Loucy (cell line): ENCODE measurements around the gene SPRYD3.

ENCODE experiments used
- H2AFZ ChIP-seq: fragments of 200-600 bp; sonication (generic); 2 replicates; pipeline ENCODE4 v1.6.0; 2016; ENCODE audit warnings: antibody characterized with exemption, mild to moderate bottlenecking, low read length, moderate library complexity
- H3F3A ChIP-seq: fragments of 200-600 bp; 2 replicates; pipeline ENCODE4 v1.6.0; 2016; ENCODE audit warnings: antibody characterized with exemption, low read depth, mild to moderate bottlenecking
- H3K27me3 ChIP-seq: fragments of 200-600 bp; sonication (generic); 2 replicates; pipeline ENCODE4 v1.6.1; 2014; ENCODE audit warnings: low read length, mild to moderate bottlenecking; ENCODE audit not compliant: insufficient read depth, poor library complexity, severe bottlenecking
- H3K36me3 ChIP-seq: fragments of 200-600 bp; sonication (generic); 2 replicates; pipeline ENCODE4 v1.6.1; 2016; ENCODE audit warnings: low read length; ENCODE audit not compliant: insufficient read depth
- H3K4me1 ChIP-seq: fragments of 200-600 bp; sonication (generic); 2 replicates; pipeline ENCODE4 v1.5.1; 2014; ENCODE audit warnings: low read length, mild to moderate bottlenecking; ENCODE audit not compliant: insufficient read depth, poor library complexity, severe bottlenecking
- H3K4me2 ChIP-seq: fragments of 200-600 bp; sonication (generic); 2 replicates; pipeline ENCODE4 v1.6.0; 2014; ENCODE audit warnings: antibody characterized with exemption, low read length, low read depth, mild to moderate bottlenecking; ENCODE audit not compliant: poor library complexity, severe bottlenecking
- H3K4me3 ChIP-seq: fragments of 200-600 bp; sonication (generic); 2 replicates; pipeline ENCODE4 v1.5.1; 2014; ENCODE audit warnings: low read length, mild to moderate bottlenecking, mixed read lengths; ENCODE audit not compliant: poor library complexity, severe bottlenecking
- H3K79me2 ChIP-seq: fragments of 200-600 bp; sonication (generic); 2 replicates; pipeline ENCODE4 v1.6.1; 2014; ENCODE audit warnings: low read length; ENCODE audit not compliant: insufficient read depth
- H3K9ac ChIP-seq: fragments of 200-600 bp; sonication (generic); 2 replicates; pipeline ENCODE4 v1.6.0; 2014; ENCODE audit warnings: mild to moderate bottlenecking, low read depth, low read length, moderate library complexity; ENCODE audit not compliant: poor library complexity, severe bottlenecking
- H3K9me2 ChIP-seq: fragments of 200-600 bp; sonication (generic); replicated peaks from 2 replicates; pipeline ENCODE4 v1.6.1; 2016; ENCODE audit warnings: low read depth, low read length, mixed read lengths
- H3K9me3 ChIP-seq: fragments of 200-600 bp; sonication (generic); 2 replicates; pipeline ENCODE4 v1.6.1; 2014; ENCODE audit warnings: mild to moderate bottlenecking, antibody characterized with exemption, low read length, low read depth; ENCODE audit not compliant: insufficient read depth
- H4K20me1 ChIP-seq: fragments of 200-600 bp; sonication (generic); 2 replicates; pipeline ENCODE4 v1.6.0; 2014; ENCODE audit warnings: antibody characterized with exemption, low read length, mild to moderate bottlenecking; ENCODE audit not compliant: insufficient read depth, poor library complexity, severe bottlenecking
- EZH2phosphoT487 ChIP-seq: fragments of 200-600 bp; IDR thresholded peaks from 2 replicates; pipeline ENCODE4 v1.6.1; 2018; ENCODE audit warnings: antibody characterized with exemption, mild to moderate bottlenecking, moderate library complexity, borderline replicate concordance
- TF ChIP-seq, protein P1 (sequence below): fragments of 200-600 bp; sonication (generic); conservative IDR thresholded peaks from 2 replicates; pipeline ENCODE4 v1.5.1; 2014; ENCODE audit warnings: mild to moderate bottlenecking, antibody characterized with exemption, low read length

SPRYD3 gene

DNA sequence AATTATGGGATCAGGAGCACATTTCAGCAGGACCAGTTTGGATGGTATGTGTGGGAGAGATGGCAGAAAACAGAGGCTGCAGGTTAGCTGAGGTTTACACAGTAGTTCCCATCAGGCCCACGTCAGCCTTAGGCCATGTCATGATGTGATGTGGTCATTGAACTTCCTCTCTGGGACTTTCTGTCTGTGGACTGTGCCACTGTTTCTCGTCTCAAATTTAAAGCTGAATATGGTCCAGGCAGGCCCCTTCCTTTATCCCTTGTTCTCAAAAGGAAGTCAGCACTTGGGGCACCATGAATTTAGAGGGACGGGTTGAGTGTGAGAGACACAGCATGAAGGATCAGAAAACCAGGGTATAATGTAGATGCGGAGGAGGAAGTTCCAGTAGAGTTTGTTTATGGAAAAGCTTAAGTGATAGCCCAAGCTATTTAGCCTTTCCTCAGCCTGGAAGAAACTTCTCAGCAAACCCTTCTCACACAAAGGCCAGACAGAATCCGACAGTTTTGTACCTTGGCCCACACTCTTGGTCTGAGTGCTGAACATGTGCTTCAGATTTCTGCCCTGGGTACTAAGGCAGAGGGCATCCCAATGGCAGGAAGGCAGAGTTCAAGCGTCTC lies 14.7 kb upstream of the SPRYD3 start:
- H3K27me3 ChIP-seq, result no peaks in the 10 kb centered on the region
- no peak overlapping the region for H3K4me2 ChIP-seq
- H4K20me1 ChIP-seq, result no peaks in the 10 kb centered on the region
- no peak overlapping the region for H3K9ac ChIP-seq
- TF ChIP-seq, protein P1, sequence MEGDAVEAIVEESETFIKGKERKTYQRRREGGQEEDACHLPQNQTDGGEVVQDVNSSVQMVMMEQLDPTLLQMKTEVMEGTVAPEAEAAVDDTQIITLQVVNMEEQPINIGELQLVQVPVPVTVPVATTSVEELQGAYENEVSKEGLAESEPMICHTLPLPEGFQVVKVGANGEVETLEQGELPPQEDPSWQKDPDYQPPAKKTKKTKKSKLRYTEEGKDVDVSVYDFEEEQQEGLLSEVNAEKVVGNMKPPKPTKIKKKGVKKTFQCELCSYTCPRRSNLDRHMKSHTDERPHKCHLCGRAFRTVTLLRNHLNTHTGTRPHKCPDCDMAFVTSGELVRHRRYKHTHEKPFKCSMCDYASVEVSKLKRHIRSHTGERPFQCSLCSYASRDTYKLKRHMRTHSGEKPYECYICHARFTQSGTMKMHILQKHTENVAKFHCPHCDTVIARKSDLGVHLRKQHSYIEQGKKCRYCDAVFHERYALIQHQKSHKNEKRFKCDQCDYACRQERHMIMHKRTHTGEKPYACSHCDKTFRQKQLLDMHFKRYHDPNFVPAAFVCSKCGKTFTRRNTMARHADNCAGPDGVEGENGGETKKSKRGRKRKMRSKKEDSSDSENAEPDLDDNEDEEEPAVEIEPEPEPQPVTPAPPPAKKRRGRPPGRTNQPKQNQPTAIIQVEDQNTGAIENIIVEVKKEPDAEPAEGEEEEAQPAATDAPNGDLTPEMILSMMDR, result no peak
- TF ChIP-seq EZH2phosphoT487, result no peak
- H3K4me1 ChIP-seq, result peaks cover 26% of the 10 kb centered on the region
- no peaks in the 10 kb centered on the region for H3K36me3 ChIP-seq
- H3K9me3 ChIP-seq, result no peaks in the 10 kb centered on the region
- H3K9me2 ChIP-seq, result no peaks in the 10 kb centered on the region
- peak overlapping the region; percentile 46; the same call in 1 of the 2 replicates for H2AFZ ChIP-seq
- no peaks in the 10 kb centered on the region; the same call in 1 of the 2 replicates for H3F3A ChIP-seq
- no peak overlapping the region for H3K4me3 ChIP-seq
- H3K79me2 ChIP-seq, result no peaks in the 10 kb centered on the region

DNA sequence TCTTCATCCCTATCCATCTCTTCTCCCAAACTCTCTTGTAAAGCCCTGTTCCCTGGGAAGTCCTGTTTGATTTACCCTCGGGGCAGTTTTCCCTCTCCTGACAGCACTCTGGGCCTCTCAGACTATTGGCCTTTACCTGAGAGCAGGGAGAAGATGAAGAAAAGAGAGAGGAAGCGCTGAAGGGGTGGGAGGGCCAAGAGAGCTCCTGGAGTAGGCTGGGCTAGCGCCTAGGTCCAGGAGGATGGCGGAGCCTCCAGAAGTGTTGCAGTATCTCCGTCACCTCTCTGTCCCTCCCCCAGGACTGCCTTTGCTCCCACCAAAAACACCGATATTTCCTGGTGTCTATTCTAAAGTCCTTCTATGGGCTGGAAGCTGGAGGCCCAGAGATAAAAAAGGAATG lies 12.6 kb upstream of the SPRYD3 start:
- Histone ChIP-seq H3K36me3 (no peaks in the 10 kb centered on the region), H3K4me3 (no peak overlapping the region), H3K4me2 (no peak overlapping the region), H3K79me2 (no peaks in the 10 kb centered on the region), H2AFZ (no peak overlapping the region), H3F3A (no peaks in the 10 kb centered on the region), H3K4me1 (peaks cover 6% of the 10 kb centered on the region), H4K20me1 (no peaks in the 10 kb centered on the region), H3K9me3 (no peaks in the 10 kb centered on the region), H3K9ac (no peak overlapping the region), H3K27me3 (no peaks in the 10 kb centered on the region), H3K9me2 (no peaks in the 10 kb centered on the region)
- TF ChIP-seq, protein P1, result no peak
- no peak for TF ChIP-seq EZH2phosphoT487

DNA sequence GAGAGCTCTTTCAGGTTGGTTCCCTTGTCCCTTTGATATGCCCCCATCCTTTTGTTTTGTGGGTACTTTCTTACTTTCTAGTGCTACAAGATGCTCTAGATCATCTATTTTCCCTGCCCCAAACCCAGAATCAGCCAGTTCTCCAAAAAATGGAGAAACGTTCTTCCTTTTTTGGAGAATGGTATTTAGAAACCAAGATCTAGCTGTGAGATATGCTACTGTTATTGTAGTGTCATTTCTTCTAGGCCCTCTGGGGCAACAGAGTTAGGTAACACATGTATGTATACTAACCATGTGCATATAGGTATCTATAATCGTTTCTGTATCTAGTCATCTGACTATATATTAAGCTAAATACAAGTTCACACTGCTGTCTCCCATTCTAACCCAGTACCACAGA lies 11.4 kb upstream of the SPRYD3 start:
- Histone ChIP-seq H3K9ac (no peak overlapping the region), H2AFZ (no peak overlapping the region), H3K9me2 (no peaks in the 10 kb centered on the region), H3K4me3 (no peak overlapping the region), H3K36me3 (no peaks in the 10 kb centered on the region), H3K27me3 (no peaks in the 10 kb centered on the region), H3K4me1 (peaks cover 6% of the 10 kb centered on the region), H3K9me3 (no peaks in the 10 kb centered on the region), H3K4me2 (no peak overlapping the region), H4K20me1 (no peaks in the 10 kb centered on the region), H3F3A (no peaks in the 10 kb centered on the region), H3K79me2 (no peaks in the 10 kb centered on the region)
- no peak for TF ChIP-seq EZH2phosphoT487
- TF ChIP-seq, protein P1, result no peak
